ENCODE measurements around the gene ATP5PO. TPM values are rescaled to one million over a fixed set of nuclear protein-coding genes. Genes with fewer than 3 reads are reported as not detected.

The ATP5PO gene, protein sequence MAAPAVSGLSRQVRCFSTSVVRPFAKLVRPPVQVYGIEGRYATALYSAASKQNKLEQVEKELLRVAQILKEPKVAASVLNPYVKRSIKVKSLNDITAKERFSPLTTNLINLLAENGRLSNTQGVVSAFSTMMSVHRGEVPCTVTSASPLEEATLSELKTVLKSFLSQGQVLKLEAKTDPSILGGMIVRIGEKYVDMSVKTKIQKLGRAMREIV
- total RNA-seq (152 and 154 TPM in 2 replicates), polyA plus RNA-seq (259 and 277 TPM in 2 replicates), polyA minus RNA-seq (ENCODE audit: low replicate concordance) (47.5 and 52.2 TPM in 2 replicates)
- 229 and 268 TPM in 2 replicates for polyA plus RNA-seq (2012)

DNA sequence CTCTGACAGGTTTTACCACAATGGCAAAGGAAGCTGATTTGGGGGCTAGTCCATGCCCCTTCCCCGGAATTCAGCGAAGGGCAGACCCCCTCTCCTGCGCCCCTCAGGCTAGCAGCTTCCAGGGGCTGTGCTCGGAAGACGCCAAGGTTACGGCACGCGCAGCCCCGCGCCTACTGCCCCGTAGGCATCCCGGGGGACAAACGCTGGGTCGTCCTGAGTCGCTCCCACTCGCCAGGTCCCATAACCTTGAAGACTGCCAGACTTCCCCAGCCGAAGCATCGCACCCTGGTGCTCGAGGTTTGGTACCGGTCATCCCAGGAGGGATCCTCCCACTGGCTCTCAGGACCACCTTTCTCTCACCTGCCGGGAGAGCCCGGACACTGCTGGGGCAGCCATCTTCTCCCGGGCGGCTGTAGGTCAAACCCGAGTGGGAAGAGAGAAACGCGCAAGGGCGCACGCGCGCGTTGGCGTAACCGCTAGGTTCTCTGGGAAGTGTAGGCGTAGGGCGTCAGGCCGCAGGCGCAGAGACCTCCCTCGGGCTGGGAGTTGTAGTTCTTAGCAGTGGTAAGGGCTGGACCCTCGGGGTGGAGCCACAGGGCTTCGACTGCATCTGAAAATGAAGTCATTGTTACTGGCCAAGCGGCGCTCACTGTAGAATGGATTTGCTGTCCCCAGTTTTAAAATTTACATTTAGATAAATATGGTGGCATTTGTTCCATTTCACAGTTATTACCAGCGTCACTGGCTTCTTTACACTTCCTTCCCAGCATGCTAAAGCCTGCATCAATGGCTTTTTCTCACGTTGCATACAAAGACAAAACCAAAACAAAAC, at the start of gene ATP5PO:
Gene ATP5PO (minus strand): TSS at position 437 of the 832 bp plus-strand sequence. CDS start 41 bp downstream, at position 396.
- peaks cover 5% of the 10 kb centered on the region for H3K36me3 ChIP-seq (ENCODE audit: control insufficient read depth, insufficient read depth, low read length)
- peak within 1 kb of the TSS; percentile 99 for H2AFZ ChIP-seq (ENCODE audit: low read length)
- H3K79me2 ChIP-seq (ENCODE audit: control insufficient read depth, insufficient read depth, low read length): peaks cover 20% of the 10 kb centered on the region
- DNase-seq (ENCODE audit: low read depth in 2 of 2): peak; percentile 97 to 98
- no peaks in the 10 kb centered on the region for H4K20me1 ChIP-seq (ENCODE audit: control insufficient read depth, extremely low read depth, insufficient read depth, low read length)
- peak within 1 kb of the TSS; percentile 96 for H3K4me2 ChIP-seq (ENCODE audit: extremely low read depth, insufficient read depth, low read length)
- no peaks in the 10 kb centered on the region for H3K9me3 ChIP-seq (ENCODE audit: control insufficient read depth, insufficient read depth, low read depth, low read length)
- peaks cover 3% of the 10 kb centered on the region for H3K4me1 ChIP-seq (ENCODE audit: control insufficient read depth, extremely low read depth, insufficient read depth, low read length)
- peak within 1 kb of the TSS; percentile 89 for H3K27ac ChIP-seq (ENCODE audit: insufficient read depth, low read length)
- TF ChIP-seq EZH2 (IDR thresholded peaks at IDR 0.05; ENCODE audit: low read length, missing control alignments): no peak
- no peaks in the 10 kb centered on the region for H3K27me3 ChIP-seq (ENCODE audit: control insufficient read depth, insufficient read depth, low read length)
- peak within 1 kb of the TSS; percentile 85 to 99 (median 94) for H3K4me3 ChIP-seq (replicated peaks in 1 of 4; ENCODE audit: control extremely low read depth in 1 of 4, insufficient read depth in 1 of 4, low read depth in 3 of 4, low read length in 4 of 4)
- peak within 1 kb of the TSS; percentile 85 for H3K9ac ChIP-seq (ENCODE audit: insufficient read depth, low read length)

DNA sequence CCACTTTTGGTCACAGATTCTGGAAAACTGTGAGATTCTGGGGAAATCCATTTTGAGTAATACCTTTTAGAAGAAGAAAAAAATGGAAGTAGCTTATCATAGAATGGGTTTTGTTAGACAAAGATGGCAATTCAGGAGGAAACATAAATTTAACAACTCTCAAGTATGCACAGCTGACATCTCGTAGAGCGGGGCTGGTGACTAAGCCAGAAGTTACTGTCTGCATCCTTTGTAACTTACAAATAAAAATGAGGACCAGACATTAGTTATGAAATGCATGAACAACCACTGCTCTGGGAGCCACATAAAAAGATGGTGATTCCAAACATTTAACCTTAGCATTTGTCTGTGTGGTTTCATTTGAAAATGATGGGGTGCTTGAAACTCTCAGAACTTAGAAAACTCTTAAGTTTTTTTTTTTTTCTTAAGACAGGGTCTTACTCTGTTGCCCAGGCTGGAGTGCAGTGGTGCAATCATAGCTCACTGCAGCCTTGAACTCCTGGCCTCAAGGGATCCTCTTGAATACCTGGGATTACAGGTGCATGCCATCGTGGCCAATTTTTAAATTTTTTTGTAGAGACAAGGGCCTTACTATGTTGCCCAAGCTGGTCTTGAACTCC, 49.2 kb upstream of the ATP5PO start:
- Histone ChIP-seq H3K36me3 (ENCODE audit: control insufficient read depth, insufficient read depth, low read length) (no peaks in the 10 kb centered on the region), H3K27ac (ENCODE audit: insufficient read depth, low read length) (no peak overlapping the region), H3K9me3 (ENCODE audit: control insufficient read depth, insufficient read depth, low read depth, low read length) (no peaks in the 10 kb centered on the region), H3K4me3 (replicated peaks in 1 of 4; ENCODE audit: control extremely low read depth in 1 of 4, insufficient read depth in 1 of 4, low read depth in 3 of 4, low read length in 4 of 4) (no peak overlapping the region), H3K4me1 (ENCODE audit: control insufficient read depth, extremely low read depth, insufficient read depth, low read length) (peaks cover 12% of the 10 kb centered on the region), H4K20me1 (ENCODE audit: control insufficient read depth, extremely low read depth, insufficient read depth, low read length) (no peaks in the 10 kb centered on the region), H3K79me2 (ENCODE audit: control insufficient read depth, insufficient read depth, low read length) (no peaks in the 10 kb centered on the region), H3K27me3 (ENCODE audit: control insufficient read depth, insufficient read depth, low read length) (no peaks in the 10 kb centered on the region), H3K9ac (ENCODE audit: insufficient read depth, low read length) (no peak overlapping the region), H3K4me2 (ENCODE audit: extremely low read depth, insufficient read depth, low read length) (no peak overlapping the region), H2AFZ (ENCODE audit: low read length) (no peak overlapping the region)
- no peak for TF ChIP-seq EZH2 (IDR thresholded peaks at IDR 0.05; ENCODE audit: low read length, missing control alignments)
- peak in 1 of 2 donors; percentile 65 for DNase-seq (ENCODE audit: low read depth in 2 of 2)

DNA sequence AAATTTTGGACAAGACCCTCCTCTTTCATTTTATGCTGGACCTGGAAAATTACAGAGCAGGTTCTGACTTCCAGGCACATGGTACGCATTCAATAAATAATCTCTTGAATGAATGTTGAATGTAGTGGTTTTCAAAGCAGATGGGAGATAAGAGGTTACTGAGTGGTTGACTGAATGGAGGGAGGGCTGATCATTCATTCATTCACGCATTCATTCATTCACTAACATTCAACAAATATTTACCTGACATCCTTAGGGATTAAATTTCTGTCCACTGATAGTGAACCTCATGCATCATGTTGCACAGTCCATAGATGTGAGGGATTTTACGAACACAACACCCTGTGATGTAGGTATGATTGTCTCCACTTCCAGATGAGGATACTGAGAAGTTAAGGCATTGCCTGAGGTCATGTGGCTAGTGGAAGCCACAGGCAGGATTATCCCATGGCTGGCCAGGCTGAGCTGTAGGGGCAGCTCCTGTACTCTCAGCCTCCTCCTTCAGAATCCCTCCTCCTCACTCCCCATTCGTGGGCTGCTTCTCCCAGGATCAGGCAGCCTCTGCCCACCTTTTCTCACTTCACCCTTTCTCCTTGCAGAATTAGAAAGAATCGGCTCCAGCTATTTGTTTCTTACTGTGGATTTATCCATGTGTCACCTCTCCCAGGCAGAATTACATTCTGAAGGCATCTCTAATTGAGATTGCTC, 48.4 kb upstream of the ATP5PO start:
- Histone ChIP-seq H3K9me3 (ENCODE audit: control insufficient read depth, insufficient read depth, low read depth, low read length) (no peaks in the 10 kb centered on the region), H3K4me3 (replicated peaks in 1 of 4; ENCODE audit: control extremely low read depth in 1 of 4, insufficient read depth in 1 of 4, low read depth in 3 of 4, low read length in 4 of 4) (no peak overlapping the region), H3K4me2 (ENCODE audit: extremely low read depth, insufficient read depth, low read length) (no peak overlapping the region), H3K27ac (ENCODE audit: insufficient read depth, low read length) (no peak overlapping the region), H4K20me1 (ENCODE audit: control insufficient read depth, extremely low read depth, insufficient read depth, low read length) (no peaks in the 10 kb centered on the region), H2AFZ (ENCODE audit: low read length) (no peak overlapping the region), H3K79me2 (ENCODE audit: control insufficient read depth, insufficient read depth, low read length) (no peaks in the 10 kb centered on the region), H3K36me3 (ENCODE audit: control insufficient read depth, insufficient read depth, low read length) (no peaks in the 10 kb centered on the region), H3K27me3 (ENCODE audit: control insufficient read depth, insufficient read depth, low read length) (no peaks in the 10 kb centered on the region), H3K4me1 (ENCODE audit: control insufficient read depth, extremely low read depth, insufficient read depth, low read length) (peaks cover 7% of the 10 kb centered on the region), H3K9ac (ENCODE audit: insufficient read depth, low read length) (no peak overlapping the region)
- DNase-seq (ENCODE audit: low read depth in 2 of 2): no peak
- no peak for TF ChIP-seq EZH2 (IDR thresholded peaks at IDR 0.05; ENCODE audit: low read length, missing control alignments)
- TF ChIP-seq, protein P1, sequence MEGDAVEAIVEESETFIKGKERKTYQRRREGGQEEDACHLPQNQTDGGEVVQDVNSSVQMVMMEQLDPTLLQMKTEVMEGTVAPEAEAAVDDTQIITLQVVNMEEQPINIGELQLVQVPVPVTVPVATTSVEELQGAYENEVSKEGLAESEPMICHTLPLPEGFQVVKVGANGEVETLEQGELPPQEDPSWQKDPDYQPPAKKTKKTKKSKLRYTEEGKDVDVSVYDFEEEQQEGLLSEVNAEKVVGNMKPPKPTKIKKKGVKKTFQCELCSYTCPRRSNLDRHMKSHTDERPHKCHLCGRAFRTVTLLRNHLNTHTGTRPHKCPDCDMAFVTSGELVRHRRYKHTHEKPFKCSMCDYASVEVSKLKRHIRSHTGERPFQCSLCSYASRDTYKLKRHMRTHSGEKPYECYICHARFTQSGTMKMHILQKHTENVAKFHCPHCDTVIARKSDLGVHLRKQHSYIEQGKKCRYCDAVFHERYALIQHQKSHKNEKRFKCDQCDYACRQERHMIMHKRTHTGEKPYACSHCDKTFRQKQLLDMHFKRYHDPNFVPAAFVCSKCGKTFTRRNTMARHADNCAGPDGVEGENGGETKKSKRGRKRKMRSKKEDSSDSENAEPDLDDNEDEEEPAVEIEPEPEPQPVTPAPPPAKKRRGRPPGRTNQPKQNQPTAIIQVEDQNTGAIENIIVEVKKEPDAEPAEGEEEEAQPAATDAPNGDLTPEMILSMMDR (conservative IDR thresholded peaks at IDR 0.05 in 1 of 2, IDR thresholded peaks at IDR 0.05 in 1 of 2; ENCODE audit: low read depth in 1 of 2, low read length in 2 of 2): no peak

Data from fibroblast of lung (primary cell).